T-helper 2 cell (primary cell): ENCODE results near the gene LRP1B.
"Not testable (repeated sequence)": the region's sequence is repeated elsewhere in the genome, so short reads cannot be mapped to it uniquely, and the experiment has no call there.

Experiments
- DNase-seq, 5 experiments: peaks; one replicate each; pipeline versions ENCODE4 v3.0.0 to v3.0.0-alpha.2; 2012 to 2022

LRP1B gene

DNA sequence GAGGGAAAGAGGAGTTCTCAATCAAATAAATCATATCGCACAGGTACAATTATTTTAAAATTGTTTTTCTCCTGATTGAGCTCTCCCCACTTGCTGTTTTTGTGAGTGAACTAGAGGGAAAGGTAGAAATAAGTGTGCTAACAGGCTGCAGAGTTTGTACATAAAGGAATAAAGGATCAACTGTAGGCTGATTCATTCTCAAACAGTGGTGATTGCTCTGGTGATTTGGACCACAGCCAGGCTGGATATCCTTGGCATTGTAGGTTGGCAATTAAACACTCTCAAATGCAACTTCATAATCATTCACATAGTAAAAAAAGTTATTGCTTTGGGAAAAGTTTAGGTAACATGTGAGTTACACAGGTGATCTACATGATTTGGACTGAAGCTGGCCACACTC lies 29.8 kb downstream of the LRP1B start:
- no peak for DNase-seq

- DNase-seq: no peak
Measured at GRCh38 chr2:142100139-142100873, 30.5 kb downstream of the LRP1B start.

GRCh38 chr2:142097711-142098110 lies 33.1 kb downstream of the LRP1B start:
- no peak for DNase-seq

DNA sequence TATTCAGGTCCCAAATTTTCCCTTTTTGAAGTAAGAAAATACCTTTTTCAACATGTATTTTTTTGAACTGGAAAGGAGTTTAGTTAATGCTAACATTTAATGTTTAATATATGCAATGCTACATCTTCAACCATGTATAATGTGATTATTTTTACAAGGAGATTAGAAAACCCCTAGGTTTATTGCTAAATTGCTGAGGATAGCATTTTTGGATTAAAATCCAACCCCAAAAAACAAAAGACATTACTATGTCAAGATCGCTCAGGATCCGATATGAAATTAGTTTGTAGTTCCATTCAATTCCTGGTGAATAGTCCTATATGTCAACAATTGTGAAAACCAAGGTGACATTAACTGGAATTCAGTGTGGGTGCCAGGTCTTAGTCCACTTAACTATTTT lies 35.2 kb downstream of the LRP1B start:
- DNase-seq: no peak

GRCh38 chr2:142094233-142094632 lies 36.6 kb downstream of the LRP1B start:
- DNase-seq: no peak

DNA sequence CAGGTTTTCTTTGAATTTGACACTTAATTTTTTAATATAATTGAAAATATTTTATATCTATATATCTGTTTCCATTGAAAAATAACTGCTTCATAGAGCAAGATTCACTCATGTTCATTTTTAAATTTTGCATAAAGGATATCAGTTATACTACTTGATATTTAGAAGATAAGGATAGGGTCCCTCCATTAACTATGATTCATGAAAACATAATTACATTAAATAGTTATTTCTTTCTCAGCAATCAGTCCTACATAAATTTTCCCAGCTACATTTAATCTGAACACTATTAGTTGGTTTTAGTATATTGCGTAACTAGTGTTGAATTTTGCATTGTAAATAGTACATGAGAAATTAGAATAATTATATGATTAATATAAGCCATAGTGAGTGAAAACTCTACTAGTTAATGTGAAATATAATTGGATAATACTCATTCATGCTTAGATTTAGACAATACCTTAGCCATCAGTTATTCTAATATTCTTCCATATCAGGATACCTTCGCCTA lies 42.7 kb downstream of the LRP1B start:
- no peak for DNase-seq

GRCh38 chr2:142087585-142087984 lies 43.2 kb downstream of the LRP1B start:
- DNase-seq: not testable (repeated sequence)

DNA sequence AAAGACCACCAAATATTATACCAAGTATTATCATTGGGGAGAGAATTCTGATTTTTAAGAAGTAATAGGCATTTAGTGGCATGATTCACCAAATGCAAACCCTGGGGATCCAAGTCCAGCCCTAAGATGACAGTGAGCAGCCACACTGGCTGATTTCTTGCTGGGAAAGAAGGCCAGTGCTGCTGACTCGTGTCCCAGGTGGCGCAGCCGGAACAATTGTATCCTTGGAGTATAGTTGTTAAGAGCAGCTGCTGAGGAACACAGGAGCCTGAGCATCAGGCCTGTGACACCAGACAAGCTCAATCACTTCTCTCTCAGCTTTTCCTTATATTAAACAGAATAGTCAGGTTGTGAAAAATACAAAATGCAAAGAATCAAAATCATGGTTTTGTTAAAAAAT lies 48.4 kb downstream of the LRP1B start:
- DNase-seq: no peak

DNA sequence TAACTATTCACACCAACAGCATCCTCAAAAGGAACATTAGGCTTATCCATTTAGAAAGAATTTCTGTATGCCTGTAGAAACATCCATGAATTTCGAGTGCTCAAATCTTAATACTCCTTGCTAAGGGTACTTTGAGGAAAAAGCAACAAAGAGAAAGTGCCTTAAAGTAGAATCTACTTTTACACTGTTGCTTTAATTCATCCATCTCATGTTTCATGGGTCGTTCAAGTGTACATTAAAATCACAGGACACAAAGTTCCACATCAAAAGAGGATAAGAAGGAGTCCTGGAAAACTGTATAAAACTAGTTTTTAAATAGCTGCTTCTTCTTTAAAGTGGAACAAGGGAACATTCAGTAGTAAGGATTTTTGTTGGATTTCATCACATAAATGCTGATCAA lies 54.5 kb downstream of the LRP1B start:
- no peak for DNase-seq

GRCh38 chr2:142075826-142076225 lies 55.0 kb downstream of the LRP1B start:
- DNase-seq: no peak

GRCh38 chr2:142069251-142069888 lies 61.4 kb downstream of the LRP1B start:
- no peak for DNase-seq

GRCh38 chr2:142065700-142066099 lies 65.1 kb downstream of the LRP1B start:
- DNase-seq: no peak

- no peak for DNase-seq
Measured at GRCh38 chr2:142065156-142065555, 65.7 kb downstream of the LRP1B start.

GRCh38 chr2:142061733-142062132 lies 69.1 kb downstream of the LRP1B start:
- no peak for DNase-seq

- DNase-seq: no peak
Measured at GRCh38 chr2:142058149-142058548, 72.7 kb downstream of the LRP1B start.

GRCh38 chr2:142056784-142057183 lies 74.0 kb downstream of the LRP1B start:
- DNase-seq: no peak

- no peak for DNase-seq
Measured at GRCh38 chr2:142052220-142052863, 78.5 kb downstream of the LRP1B start.

DNA sequence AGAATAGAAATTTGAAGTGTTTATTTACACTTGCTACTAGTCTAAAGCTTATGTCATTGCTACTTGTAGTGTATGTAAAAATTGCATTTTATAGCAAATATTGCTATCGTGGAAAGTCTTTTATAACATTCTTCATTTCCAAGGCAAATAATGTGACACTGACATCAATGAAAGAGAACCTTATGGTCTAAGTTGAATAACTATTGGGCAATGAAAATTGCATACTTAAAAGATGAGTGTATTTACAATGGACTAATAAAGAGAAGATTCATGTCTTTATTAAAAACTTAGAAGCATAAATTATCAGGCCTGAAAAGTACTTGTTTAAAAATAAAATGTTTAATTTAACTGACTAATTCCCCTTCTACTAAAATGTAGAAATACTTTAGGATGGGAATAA lies 82.2 kb downstream of the LRP1B start:
- DNase-seq: no peak

DNA sequence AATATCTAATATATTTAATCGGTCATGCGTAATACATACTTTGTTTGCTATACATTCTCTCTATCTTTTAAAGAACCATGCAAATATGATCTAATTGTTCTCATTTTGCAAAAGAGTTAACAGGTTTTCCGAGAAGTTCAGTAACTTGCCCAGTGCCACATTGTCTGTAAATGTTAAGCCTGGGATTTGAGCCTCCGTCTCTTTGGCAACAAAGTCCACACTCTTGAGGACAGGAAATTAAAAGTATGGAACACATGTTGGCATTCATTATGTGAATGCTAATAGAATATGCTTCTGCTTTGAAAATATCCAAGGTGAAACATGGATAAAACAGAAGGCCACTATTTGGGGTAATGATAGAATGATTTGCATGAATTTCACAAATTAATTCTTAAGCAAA lies 85.2 kb downstream of the LRP1B start:
- no peak for DNase-seq

DNA sequence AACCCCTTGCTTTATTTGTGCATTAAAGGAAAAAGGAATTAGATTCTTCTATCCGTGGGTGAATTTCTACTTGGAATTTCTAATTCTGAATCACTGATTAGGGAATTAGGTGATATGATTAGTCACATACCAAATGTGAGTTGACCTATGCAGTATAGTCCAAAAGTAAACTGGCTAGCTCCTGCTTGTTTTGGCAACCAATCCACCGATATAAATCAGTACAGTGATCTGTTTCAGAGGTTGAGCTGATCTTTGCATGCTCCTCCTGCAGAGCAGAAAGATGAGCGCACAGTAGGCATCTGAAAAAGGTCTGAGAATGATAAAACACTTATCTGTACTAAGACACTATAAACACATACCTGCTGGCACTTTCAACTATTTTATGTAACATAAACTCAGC lies 86.6 kb downstream of the LRP1B start:
- no peak for DNase-seq

- no peak for DNase-seq
Measured at GRCh38 chr2:142042536-142043199, 88.1 kb downstream of the LRP1B start.

DNA sequence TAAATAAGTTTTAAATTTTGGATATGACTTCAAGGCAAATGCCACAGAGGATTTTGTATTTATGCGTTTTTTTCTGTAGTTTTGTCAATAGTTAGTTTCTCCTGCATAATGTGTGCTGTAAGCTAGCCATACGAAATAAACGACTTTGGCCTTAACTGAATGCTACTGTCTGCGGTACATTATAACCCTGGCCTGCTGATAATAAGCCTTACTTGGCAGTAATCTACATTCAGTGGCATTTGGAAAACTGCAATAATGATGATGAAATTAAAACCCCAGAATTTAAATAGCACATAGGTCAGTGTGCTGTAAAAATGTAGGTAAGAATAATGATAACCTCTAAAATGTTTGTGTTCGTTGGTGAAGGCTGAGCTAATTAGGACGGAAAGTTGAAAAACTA lies 88.8 kb downstream of the LRP1B start:
- DNase-seq: no peak

DNA sequence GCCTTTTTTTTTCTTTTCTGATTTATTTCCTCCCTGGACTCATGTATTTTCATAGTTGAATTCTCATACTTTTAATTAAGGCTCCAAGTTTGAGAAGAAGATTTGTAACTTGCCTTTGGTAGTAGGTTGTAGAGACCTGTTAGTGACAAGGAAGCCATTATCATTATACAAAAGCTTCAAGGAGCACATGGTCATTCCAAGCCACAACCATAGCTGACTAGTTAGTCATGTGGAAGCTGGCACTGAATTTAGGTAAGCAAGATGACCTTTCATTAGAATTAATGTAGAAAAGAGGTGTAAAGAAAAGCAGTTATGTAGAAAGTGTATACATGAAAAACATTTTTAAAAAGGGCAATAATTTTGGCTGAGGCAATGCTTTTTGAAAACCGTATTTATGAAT lies 89.7 kb downstream of the LRP1B start:
- DNase-seq: no peak
